T-helper 22 cell (primary cell): ENCODE data around the gene NUAK2.
A peak's percentile ranks its signal among the peaks of the same experiment; 100 is the strongest.

Source experiments
- DNase-seq: peaks from one replicate; pipeline ENCODE4 v3.0.0-alpha.2; 2020; ENCODE audit warnings: low read depth

NUAK2 gene

GRCh38 chr1:205346956-205347574, 25.5 kb upstream of the NUAK2 start:
- DNase-seq, result no peak

GRCh38 chr1:205345761-205346160, 24.2 kb upstream of the NUAK2 start:
- DNase-seq, result no peak

- DNase-seq, result no peak
Measured at GRCh38 chr1:205344066-205344928, 22.8 kb upstream of the NUAK2 start.

- no peak for DNase-seq
Measured at GRCh38 chr1:205343431-205344065, 22.0 kb upstream of the NUAK2 start.

GRCh38 chr1:205342986-205343385, 21.4 kb upstream of the NUAK2 start:
- DNase-seq, result no peak

GRCh38 chr1:205340676-205341075, 19.1 kb upstream of the NUAK2 start:
- DNase-seq, result no peak

- no peak for DNase-seq
Measured at GRCh38 chr1:205339717-205340116, 18.2 kb upstream of the NUAK2 start.

- no peak for DNase-seq
Measured at GRCh38 chr1:205339197-205339702, 17.7 kb upstream of the NUAK2 start.

- no peak for DNase-seq
Measured at GRCh38 chr1:205338011-205338410, 16.5 kb upstream of the NUAK2 start.

GRCh38 chr1:205337481-205337880, 15.9 kb upstream of the NUAK2 start:
- DNase-seq, result no peak

GRCh38 chr1:205335692-205336091, 14.1 kb upstream of the NUAK2 start:
- peak; percentile 47 for DNase-seq

- DNase-seq, result no peak
Measured at GRCh38 chr1:205332015-205332791, 10.7 kb upstream of the NUAK2 start.

- DNase-seq, result no peak
Measured at GRCh38 chr1:205330150-205330549, 8.6 kb upstream of the NUAK2 start.

- no peak for DNase-seq
Measured at GRCh38 chr1:205329719-205330118, 8.2 kb upstream of the NUAK2 start.

- DNase-seq, result no peak
Measured at GRCh38 chr1:205328476-205328875, 6.9 kb upstream of the NUAK2 start.

- DNase-seq, result no peak
Measured at GRCh38 chr1:205326812-205327466, 5.4 kb upstream of the NUAK2 start.

GRCh38 chr1:205325334-205325884, 3.9 kb upstream of the NUAK2 start:
- no peak for DNase-seq

GRCh38 chr1:205324781-205325180, 3.2 kb upstream of the NUAK2 start:
- no peak for DNase-seq

- no peak for DNase-seq
Measured at GRCh38 chr1:205323794-205324193, 2.2 kb upstream of the NUAK2 start.

GRCh38 chr1:205321959-205322283, 376 bp upstream of the NUAK2 start:
- DNase-seq, result no peak
